GM23338 (cell line): ENCODE measurements around the gene TRAF7. TPM values are rescaled to one million over a fixed set of nuclear protein-coding genes. Genes with fewer than 3 reads are reported as not detected.

ENCODE experiments used
- ATAC-seq: fragments of 200-7000 bp; cut with Tn5 transposase; 3 replicates; pipeline ENCODE4 v1.9.1; 2020
- DNase-seq: peaks from one replicate; pipeline ENCODE4 v3.0.0-alpha.2; 2015; ENCODE audit warnings: low spot score
- H2AFZ ChIP-seq: fragments of 200-600 bp; sonication (generic); 2 replicates; pipeline ENCODE4 v1.8.0; 2016; ENCODE audit warnings: antibody characterized with exemption, mild to moderate bottlenecking, moderate library complexity
- H3F3A ChIP-seq: fragments of 200-600 bp; sonication (generic); replicated peaks from 2 replicates; pipeline ENCODE4 v1.8.0; 2017; ENCODE audit warnings: antibody characterized with exemption, mixed run types, low read depth
- H3K27ac ChIP-seq: fragments of 200-600 bp; sonication (generic); 2 replicates; pipeline ENCODE4 v1.6.1; 2016; ENCODE audit warnings: low read depth
- H3K27me3 ChIP-seq: fragments of 200-600 bp; sonication (generic); 2 replicates; pipeline ENCODE4 v1.8.0; 2016; ENCODE audit warnings: mild to moderate bottlenecking, mixed run types, moderate library complexity; ENCODE audit not compliant: insufficient read depth
- H3K36me3 ChIP-seq: fragments of 200-600 bp; sonication (generic); 2 replicates; pipeline ENCODE4 v1.8.0; 2016; ENCODE audit warnings: mild to moderate bottlenecking; ENCODE audit not compliant: insufficient read depth
- H3K4me1 ChIP-seq: fragments of 200-600 bp; sonication (generic); 2 replicates; pipeline ENCODE4 v1.8.0; 2016; ENCODE audit warnings: mild to moderate bottlenecking, moderate library complexity; ENCODE audit not compliant: insufficient read depth
- H3K4me2 ChIP-seq: fragments of 200-600 bp; sonication (generic); 2 replicates; pipeline ENCODE4 v1.7.1; 2017; ENCODE audit warnings: mixed run types
- H3K4me3 ChIP-seq: fragments of 200-600 bp; sonication (generic); 2 replicates; pipeline ENCODE4 v1.6.1; 2016; ENCODE audit warnings: mixed run types
- H3K79me2 ChIP-seq: fragments of 200-600 bp; sonication (generic); replicated peaks from 2 replicates; pipeline ENCODE4 v1.8.0; 2017; ENCODE audit warnings: mild to moderate bottlenecking; ENCODE audit not compliant: insufficient read depth
- H3K9me2 ChIP-seq: fragments of 200-600 bp; sonication (generic); 2 replicates; pipeline ENCODE4 v1.8.0; 2017; ENCODE audit not compliant: insufficient read depth
- H4K20me1 ChIP-seq: fragments of 200-600 bp; sonication (generic); replicated peaks from 2 replicates; pipeline ENCODE4 v1.8.0; 2017; ENCODE audit warnings: mild to moderate bottlenecking; ENCODE audit not compliant: insufficient read depth
- H3K27ac Mint-ChIP-seq: 2 replicates; pipeline ENCODE4 v1.8.0; 2020; ENCODE audit warnings: inconsistent platforms, mild to moderate bottlenecking, moderate library complexity, mixed read lengths
- H3K27me3 Mint-ChIP-seq: 3 replicates; pipeline ENCODE4 v1.8.0; 2022; ENCODE audit warnings: low read depth, mild to moderate bottlenecking, moderate library complexity, mixed read lengths, inconsistent platforms; ENCODE audit not compliant: insufficient read depth, poor library complexity
- H3K36me3 Mint-ChIP-seq: 3 replicates; pipeline ENCODE4 v1.8.0; 2021; ENCODE audit warnings: low read depth, mild to moderate bottlenecking, inconsistent platforms, moderate library complexity, mixed read lengths
- H3K4me1 Mint-ChIP-seq: 3 replicates; pipeline ENCODE4 v1.8.0; 2020; ENCODE audit warnings: mild to moderate bottlenecking, inconsistent platforms, mixed read lengths
- H3K4me3 Mint-ChIP-seq: 3 replicates; pipeline ENCODE4 v1.8.0; 2021; ENCODE audit warnings: moderate library complexity, mild to moderate bottlenecking, inconsistent platforms, mixed read lengths
- H3K9me3 Mint-ChIP-seq: 3 replicates; pipeline ENCODE4 v1.8.0; 2020; ENCODE audit warnings: moderate library complexity, mild to moderate bottlenecking, inconsistent platforms, mixed read lengths
- CREB1 ChIP-seq: fragments of 250-450 bp; sonication (Bioruptor Pico); IDR thresholded peaks from 2 replicates; pipeline ENCODE4 v1.5.0; 2020; ENCODE audit warnings: low read depth, mild to moderate bottlenecking, moderate library complexity
- EZH2 ChIP-seq: fragments of 200-600 bp; sonication (generic); IDR thresholded peaks from one replicate; pipeline ENCODE4 v1.8.0; 2017; ENCODE audit warnings: antibody characterized with exemption, mild to moderate bottlenecking, low read depth; ENCODE audit not compliant: unreplicated experiment
- STAT1 ChIP-seq: IDR thresholded peaks from one replicate; pipeline ENCODE4 v1.6.1; 2016; ENCODE audit warnings: antibody characterized with exemption; ENCODE audit not compliant: unreplicated experiment
- ZNF114 ChIP-seq: fragments of 250-450 bp; sonication (Bioruptor Pico); IDR thresholded peaks from 2 replicates; pipeline ENCODE4 v1.5.0; 2020; ENCODE audit warnings: mild to moderate bottlenecking, moderate library complexity
- ZNF462 ChIP-seq: fragments of 250-450 bp; sonication (Bioruptor Pico); IDR thresholded peaks from 2 replicates; pipeline ENCODE4 v1.5.0; 2020; ENCODE audit warnings: mild to moderate bottlenecking, moderate library complexity
- polyA plus RNA-seq: library from polyadenylated mRNA; unstranded; fragments of >200 nt; fragmentation: Nextera tagmentation; extraction: Ambion mirVana; gene quantifications from 2 replicates; pipeline ENCODE4 v1.2.1, GENCODE V29; 2016
- total RNA-seq: library from RNA; depleted of rRNA; stranded (reverse); fragments of >200 nt; shearing (Covaris generic); gene quantifications from 2 replicates; pipeline ENCODE4 v1.2.3, GENCODE V29; 2014

The TRAF7 gene
- total and polyA plus RNA-seq, 2 experiments from 2014 or later, result 36.4 to 133 TPM

- no peaks in the 10 kb centered on the region; the same call in 1 of the 2 replicates for H3K4me1 ChIP-seq
- H3K4me3 ChIP-seq, result peak within 1 kb of the TSS; percentile 75
- no peak within 1 kb of the TSS for H3K27ac Mint-ChIP-seq
- DNase-seq, result peak; percentile 69
- peak within 1 kb of the TSS; percentile 92 for H3K4me2 ChIP-seq
- H3F3A ChIP-seq, result 0 out of 2 replicates have a peak, but pooled peaks cover 2% of the 10 kb centered on the region
- no peaks in the 10 kb centered on the region; the same call in 2 of the 3 replicates for H3K36me3 Mint-ChIP-seq
- ATAC-seq, result peak; percentile 11
- peaks cover 45% of the 10 kb centered on the region for H3K27me3 ChIP-seq
- no peaks in the 10 kb centered on the region for H3K36me3 ChIP-seq
- H4K20me1 ChIP-seq, result no peaks in the 10 kb centered on the region
- H3K4me3 Mint-ChIP-seq, result peak within 1 kb of the TSS; percentile 70
- no peak within 1 kb of the TSS for H3K27ac ChIP-seq
- H3K9me2 ChIP-seq, result no peaks in the 10 kb centered on the region
- H3K79me2 ChIP-seq, result no peaks in the 10 kb centered on the region
- peak within 1 kb of the TSS; percentile 74 for H2AFZ ChIP-seq
- TF ChIP-seq ZNF462 (CRISPR knock-in tag) (no peak), STAT1 (no peak), ZNF114 (CRISPR knock-in tag) (no peak), EZH2 (no peak), CREB1 (CRISPR knock-in tag) (no peak)
- H3K27me3 Mint-ChIP-seq, result peaks cover 31% of the 10 kb centered on the region
- no peaks in the 10 kb centered on the region for H3K4me1 Mint-ChIP-seq
- no peaks in the 10 kb centered on the region for H3K9me3 Mint-ChIP-seq
Measured at GRCh38 chr16:2196162-2196980, 40.8 kb downstream of the TRAF7 start, which contains the start of gene CASKIN1. Gene CASKIN1 (minus strand): TSS chr16:2196605. CDS start chr16:2196432, 173 bp downstream.
